Activated T-helper 1 cell treated with anti-CD3 and anti-CD28 coated beads, Interleukin-2, amount 50 U/mL, for 16 hours (primary cell): ENCODE results near the gene GRM2.
"Not testable (repeated sequence)": the region's sequence is repeated elsewhere in the genome, so short reads cannot be mapped to it uniquely, and the experiment has no call there.

Source experiments
- DNase-seq, 2 donors: peaks; one replicate each; pipeline ENCODE4 v3.0.0-alpha.2; 2020; ENCODE audit warnings: low read depth in 1 of 2, low spot score in 1 of 2

GRM2 gene

DNA sequence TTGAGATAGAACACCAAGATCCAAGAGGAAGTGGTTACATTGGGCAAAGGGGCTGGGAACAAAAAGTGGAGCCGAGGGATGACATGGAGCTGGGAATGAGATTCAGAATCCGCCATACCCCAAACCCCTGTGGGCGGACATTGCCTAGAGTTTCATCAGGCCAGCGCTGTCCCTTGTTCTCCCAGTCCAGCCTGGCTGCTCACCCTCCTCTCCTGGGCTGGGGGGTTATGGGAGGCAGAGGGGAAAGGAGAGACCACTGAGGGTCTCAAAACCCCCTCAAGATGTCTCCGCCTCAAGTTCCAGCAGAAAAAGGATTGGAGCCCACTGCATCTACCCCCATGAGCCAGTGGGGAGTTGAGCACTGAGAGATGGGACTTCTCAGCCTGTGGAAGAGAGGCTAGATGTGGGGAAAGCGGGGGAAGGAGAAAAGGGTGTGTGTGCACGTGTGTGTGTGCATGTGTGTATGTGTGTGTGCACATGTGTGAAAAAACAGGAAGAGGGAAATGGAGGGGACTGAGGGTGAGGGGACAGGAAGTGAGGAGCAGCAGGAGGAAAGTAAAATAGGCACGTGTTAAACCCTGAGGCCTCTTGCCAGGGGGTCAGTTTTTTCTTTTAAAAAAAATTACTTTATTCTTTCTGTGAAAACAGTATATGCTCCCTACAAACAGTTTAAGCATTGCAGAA is 14.3 kb downstream of the GRM2 start:
- no peak for DNase-seq

DNA sequence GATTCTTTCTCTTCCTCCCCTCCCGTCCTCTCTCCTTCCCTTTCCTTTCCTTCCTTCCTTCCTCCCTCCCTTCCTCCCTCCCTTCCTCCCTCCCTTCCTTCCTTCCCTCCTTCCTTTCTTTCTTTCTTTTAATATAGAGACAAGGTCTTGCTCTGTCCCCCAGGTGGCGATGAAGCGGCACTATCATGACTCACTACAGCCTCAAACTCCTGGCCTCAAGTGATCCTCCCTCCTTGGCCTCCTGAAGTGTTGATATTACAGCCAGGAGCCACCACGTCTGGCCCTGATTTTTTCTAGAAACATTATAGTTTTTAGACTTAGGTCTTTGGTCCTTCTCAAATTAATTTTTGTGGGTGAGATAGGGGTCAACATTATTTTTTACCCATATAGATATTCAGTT is 15.5 kb downstream of the GRM2 start:
- no peak for DNase-seq

DNA sequence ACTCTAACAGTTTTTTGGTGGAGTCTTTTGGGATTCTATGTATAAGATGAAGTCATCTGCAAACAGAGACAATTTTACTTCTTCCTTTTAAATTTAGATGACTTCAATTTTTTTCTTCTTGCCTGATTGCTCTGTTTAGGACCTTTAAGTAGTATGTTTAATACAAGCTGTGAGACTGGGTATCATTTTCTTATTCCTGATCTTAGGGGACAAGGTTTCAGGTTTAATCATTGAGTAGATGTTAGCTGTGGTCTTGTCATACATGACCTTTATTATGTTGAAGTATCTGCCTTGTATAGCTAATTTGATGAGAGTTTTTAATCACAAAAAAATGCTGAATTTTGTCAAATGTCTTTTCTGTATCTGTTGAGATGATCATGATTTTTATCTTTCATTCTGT is 20.6 kb downstream of the GRM2 start:
- DNase-seq = no peak

DNA sequence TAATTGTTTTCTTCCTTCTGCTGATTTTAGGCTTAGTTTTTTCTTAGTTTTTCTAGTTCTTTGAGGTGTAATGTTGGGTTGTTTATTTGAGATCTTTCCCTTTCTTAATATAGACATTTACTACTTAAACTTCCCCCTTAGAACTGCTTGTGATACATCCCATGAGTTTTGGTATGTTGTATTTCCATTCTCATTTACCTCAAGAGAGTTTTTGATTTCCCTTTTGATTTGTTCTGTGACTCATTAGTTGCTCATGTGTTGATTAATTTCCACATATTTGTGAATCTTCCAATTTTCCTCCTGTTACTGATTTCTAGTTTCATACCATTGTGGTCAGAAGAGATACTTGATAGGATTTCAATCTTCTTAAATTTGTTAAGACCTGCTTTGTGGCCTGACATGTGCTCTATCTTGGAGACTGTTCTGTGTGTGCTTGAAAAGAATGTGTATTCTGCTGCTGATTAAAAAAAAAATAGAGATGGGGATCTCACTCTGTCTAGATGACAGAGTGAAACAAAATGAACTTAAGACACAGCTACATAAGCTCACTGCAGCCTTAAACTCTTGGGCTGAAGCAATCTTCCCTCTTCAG is 22.3 kb downstream of the GRM2 start:
- no peak for DNase-seq

DNA sequence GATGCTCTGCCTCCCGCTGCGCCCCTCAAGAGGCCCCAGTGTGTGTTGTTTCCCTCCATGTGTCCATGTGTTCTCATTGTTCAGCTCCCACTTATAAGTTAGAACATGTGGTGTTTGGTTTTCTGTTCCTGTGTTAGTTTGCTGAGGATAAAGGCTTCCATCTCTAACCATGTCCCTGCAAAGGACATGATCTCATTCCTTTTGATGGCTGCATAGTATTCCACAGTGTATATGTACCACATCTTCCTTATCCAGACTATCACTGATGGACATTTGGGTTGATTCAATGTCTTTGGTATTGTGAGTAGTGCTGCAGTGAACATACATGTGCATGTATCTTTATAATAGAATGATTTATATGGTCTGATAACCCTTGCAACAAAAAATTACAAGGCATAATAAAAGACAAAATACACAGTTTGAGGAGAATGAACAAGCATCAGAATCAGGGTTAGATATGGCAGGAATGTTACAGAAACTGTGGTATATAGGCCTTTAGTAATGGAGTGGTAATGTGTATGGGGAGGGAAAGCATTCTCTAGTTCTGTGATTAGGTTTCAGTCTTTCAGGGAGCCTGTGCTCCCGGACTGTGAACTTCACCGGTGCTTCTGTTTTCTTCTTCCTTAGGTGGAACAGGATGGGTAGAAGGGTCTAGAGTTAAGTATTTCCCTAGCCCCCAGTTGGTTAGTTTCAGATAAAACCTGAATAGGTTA is 27.1 kb downstream of the GRM2 start:
- DNase-seq = no peak

DNA sequence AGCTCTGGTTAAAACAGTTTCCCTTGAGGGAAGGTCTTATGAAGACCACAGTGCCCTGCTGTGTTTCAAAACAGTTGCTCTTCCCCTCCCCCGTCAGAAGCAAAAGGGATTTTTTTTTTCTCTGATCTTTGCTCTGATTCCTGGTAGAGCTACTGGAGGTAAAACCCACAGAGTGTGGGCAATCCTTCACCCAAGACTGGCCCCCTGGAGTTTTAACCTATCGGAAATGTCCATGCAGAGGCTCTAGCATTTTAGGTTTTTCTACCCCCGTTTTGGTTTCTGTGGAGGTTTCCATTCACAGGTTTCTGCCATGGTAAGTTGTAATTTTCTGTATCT is 27.7 kb downstream of the GRM2 start:
- DNase-seq = no peak

DNA sequence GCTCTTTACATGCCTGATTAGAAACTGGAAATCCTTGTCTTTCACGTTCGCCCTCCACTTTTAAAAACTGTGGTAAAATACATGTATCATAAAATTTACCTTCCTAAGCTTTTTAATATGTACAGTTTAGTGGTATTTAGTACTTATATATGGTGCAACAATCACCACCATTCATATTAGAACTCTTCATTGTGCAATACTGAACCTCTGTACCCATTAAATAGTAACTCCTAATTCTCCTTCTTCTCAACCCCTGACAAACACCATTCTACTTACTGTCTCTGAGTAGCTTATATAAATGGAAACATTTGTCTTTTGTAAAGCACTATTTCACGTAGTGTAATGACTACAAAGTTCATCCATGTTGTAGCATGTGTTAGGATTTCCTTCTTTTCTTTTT is 28.2 kb downstream of the GRM2 start:
- DNase-seq = no peak

DNA sequence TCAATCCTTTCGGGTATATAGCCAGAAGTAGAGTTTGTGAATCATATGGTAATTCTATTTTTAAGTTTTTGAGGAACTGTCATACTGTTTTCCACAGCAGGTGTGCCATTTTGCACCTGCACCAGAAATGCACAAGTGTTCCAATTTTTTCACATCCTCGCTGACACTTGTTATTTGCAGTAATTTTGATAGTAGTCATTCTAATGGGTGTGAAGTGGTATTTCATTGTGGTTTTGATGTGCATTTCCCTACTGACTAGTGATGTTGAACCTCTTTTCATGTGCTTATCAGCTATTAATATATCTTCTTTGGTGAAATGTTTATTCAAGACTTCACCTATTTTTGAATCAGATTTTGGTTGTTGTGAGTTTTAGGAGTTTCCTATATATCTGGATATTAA is 29.1 kb downstream of the GRM2 start:
- no peak for DNase-seq

DNA sequence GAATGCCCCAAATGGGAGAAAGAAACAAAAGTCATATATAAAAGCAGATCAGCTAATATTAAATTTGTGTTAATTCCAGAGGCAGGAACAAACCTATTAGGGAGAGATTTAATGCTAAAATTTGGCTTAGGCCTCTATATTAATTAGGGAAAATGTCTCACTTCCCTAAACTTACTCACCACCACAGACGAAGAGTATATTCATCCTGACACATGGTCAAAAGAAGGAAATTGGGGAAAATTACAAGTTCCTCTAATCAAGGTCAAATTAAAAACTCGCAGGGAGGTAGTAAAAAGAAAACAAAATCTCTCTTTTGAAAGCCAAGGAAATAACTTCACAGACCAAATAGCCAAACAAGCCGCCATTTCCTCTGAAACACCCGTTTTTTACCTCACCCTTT is 32.2 kb downstream of the GRM2 start:
- DNase-seq = no peak

DNA sequence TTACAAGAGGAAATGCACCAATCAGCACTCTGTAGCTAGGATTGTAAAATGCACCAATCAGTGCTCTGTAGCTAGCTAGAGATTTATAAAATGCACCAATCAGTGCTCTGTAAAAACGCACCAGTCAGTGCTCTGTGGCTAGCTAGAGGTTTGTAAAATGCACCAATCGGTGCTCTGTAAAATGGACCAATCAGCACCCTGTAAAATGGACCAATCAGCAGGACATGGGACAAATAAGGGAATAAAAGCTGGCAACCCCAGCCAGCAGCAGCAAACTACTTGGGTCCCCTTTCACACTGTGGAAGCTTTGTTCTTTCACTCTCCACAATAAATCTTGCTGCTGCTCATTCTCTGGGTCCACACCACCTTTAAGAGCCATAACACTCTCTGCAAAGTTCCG is 35.5 kb downstream of the GRM2 start:
- not testable (repeated sequence) for DNase-seq

DNA sequence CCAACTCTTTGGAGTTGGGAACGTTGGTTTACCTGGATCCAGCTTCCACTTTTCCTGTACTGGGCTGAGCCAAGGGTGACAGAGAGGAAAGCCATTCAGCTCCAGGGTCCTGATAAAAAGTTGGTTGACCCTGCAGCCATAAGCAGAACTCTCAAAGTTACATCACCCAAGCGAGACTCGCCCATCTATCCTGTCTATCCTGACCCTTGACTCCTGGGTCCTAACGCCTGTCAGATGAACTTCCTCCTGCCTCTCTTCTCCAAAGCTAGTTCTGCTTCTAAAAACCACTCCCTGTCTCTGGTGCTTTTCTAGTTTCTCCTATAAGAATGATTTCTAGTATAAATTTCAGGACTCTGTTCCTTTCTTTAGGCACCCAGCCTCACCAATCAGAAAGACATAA is 36.1 kb downstream of the GRM2 start:
- not testable (repeated sequence) for DNase-seq

DNA sequence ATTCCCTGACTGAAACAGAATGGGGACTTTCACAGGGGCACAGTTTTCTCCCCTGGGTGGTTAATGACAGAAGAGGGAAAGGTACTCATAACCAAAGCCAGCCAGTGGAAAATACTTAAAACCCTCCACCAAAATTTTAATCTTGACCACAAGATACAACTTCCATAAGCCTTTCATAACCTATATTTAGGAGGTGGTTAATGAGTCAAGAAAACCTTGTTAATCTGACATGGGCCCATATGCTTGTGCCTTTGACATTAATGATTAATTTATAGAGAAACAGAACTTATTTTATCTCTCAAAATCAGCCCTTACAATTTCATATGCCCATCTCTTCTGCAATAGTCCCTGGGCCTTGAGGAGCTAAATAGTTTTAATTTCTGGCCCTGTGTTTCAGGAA is 41.0 kb downstream of the GRM2 start:
- DNase-seq = no peak

DNA sequence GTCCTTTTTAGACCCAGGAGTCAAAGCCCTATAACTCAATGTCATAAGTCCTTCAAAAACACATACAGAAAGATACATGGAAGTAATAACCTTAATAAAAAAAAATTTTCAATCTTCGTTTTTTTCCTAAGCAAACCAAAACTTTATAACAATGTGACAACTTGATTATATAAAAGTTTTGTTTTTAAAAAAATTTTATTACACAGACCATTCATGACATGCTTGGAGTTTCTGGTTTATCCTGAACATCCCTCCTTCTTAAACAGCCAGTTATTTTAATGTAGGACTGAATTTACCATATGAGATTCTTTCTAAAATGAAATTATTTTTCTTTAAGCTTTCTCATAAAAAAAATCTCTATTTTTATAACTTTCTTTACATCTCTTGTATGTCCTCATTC is 41.5 kb downstream of the GRM2 start:
- DNase-seq = no peak

DNA sequence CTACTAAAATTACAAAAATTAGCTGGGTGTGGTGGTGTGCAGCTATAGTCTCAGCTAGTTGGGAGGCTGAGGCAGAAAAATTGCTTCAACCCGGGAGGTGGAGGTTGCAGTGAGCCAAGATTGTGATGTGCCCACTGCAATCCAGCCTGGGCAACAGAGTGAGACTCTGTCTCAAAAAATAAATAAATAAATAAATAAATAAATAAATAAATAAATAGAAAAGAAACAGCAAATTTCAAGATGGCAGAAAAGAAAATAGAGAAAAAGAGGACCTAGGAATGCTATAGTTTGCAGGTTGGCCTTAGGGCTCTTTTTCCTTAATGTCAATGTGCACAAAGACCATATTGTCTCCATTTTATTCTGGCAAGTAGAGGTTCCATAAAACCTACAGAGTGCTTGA is 44.0 kb downstream of the GRM2 start:
- no peak for DNase-seq

DNA sequence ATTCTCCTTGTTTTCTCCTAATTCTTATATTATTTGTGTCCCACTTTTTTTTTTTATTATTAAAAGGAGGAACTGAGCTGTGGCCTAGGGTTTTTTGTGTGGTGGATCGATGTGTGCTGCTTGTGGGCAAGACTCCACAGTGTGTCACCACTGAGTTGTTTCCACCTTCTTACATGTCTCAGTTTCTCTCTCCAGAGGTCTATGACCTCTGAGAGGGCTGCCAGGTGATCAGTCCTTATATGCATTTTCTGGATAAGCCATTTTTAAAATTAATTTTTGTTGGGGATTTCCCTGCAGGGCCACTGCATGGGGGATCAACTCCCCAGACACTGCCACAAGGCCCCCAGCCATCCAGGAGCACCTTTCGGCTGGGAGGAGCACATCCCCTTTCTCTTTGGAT is 44.4 kb downstream of the GRM2 start:
- no peak for DNase-seq

DNA sequence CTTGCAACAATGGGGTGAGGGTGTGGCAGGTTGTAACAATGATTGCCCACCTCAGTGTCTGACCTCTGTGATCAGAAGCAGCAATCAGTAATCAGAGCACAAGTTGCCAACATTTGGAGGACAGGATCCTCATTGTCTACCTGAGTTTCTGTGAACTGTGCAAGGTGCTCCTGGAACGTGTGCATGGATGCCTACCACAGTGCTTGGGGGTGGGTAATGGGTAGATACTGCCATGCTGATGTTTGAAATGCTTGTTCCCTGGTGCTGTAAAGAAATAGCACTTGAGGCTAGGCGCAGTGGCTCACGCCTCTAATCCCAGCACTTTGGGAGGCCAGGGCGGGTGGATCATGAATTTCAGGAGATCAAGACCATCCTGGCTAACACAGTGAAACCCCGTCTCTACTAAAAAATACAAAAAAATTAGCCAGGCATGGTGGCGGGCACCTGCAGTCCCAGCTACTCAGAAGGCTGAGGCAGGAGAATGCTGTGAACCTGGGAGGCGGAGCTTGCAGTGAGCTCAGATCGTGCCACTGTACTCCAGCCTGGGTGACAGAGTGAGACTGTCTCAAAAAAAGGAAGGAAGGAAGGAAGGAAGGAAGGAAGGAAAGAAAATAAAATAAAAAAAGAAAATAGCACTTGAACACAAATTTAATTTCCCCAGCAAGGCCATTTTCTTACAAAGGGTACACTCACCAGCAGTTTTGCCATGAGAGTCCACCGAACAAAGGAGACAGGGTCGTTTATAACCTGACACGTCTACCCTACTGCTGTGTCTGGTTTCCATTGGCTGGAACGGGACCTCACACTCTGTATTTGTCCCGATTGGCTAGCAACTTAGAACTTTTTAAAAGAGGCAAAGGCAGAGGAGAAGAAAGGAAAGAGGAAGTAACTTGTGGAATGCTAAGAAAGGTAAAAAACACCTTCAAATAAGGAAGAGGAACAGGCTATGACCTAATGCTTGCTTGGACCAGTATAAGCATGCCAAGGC is 47.2 kb downstream of the GRM2 start:
- not testable (repeated sequence) for DNase-seq

DNA sequence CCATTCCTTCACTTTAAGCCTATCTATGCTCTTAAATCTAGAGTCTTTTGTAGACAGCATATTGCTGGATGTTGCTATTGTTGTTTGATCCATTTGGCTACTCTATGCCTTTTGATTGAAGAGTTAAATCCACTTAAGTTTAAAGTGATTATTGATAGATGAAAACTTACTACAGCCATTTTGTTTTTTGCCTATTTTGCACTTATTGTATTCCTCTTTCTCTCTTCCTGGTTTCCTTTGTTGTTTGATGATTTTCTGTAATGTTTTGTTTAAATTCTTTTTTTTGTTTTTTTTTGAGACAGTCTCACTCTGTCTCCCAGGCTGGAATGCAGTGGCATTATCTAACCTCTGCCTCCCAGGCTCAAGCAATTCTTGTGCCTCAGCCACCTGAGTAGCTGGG is 52.3 kb downstream of the GRM2 start:
- DNase-seq = no peak
